DOHH2 (cell line): ENCODE data around the gene TM7SF3.
A peak's percentile ranks its signal among the peaks of the same experiment; 100 is the strongest.

Experiments used
- H3F3A ChIP-seq: fragments of 200-600 bp; sonication (generic), shearing (Covaris generic); 2 replicates; pipeline ENCODE4 v1.6.0; 2016; ENCODE audit warnings: antibody characterized with exemption, mild to moderate bottlenecking; ENCODE audit not compliant: control insufficient read depth, insufficient read depth
- H3K27ac ChIP-seq: fragments of 200-600 bp; sonication (generic); 2 replicates; pipeline ENCODE4 v1.5.1; 2014; ENCODE audit warnings: low read depth, mild to moderate bottlenecking, low read length, moderate library complexity
- H3K27me3 ChIP-seq: fragments of 200-600 bp; sonication (generic); 2 replicates; pipeline ENCODE4 v1.6.1; 2014; ENCODE audit warnings: mild to moderate bottlenecking, low read length, mixed read lengths; ENCODE audit not compliant: control insufficient read depth
- H3K36me3 ChIP-seq: fragments of 200-600 bp; sonication (generic); 2 replicates; pipeline ENCODE4 v1.6.1; 2014; ENCODE audit warnings: mild to moderate bottlenecking, low read length, moderate library complexity, mixed read lengths; ENCODE audit not compliant: control insufficient read depth
- H3K4me1 ChIP-seq: fragments of 200-600 bp; sonication (generic); 2 replicates; pipeline ENCODE4 v1.6.1; 2014; ENCODE audit warnings: mild to moderate bottlenecking, low read length, mixed read lengths; ENCODE audit not compliant: control insufficient read depth
- H3K4me2 ChIP-seq: fragments of 200-600 bp; sonication (generic); 2 replicates; pipeline ENCODE4 v1.6.0; 2014; ENCODE audit warnings: mild to moderate bottlenecking, low read length, moderate library complexity
- H3K4me3 ChIP-seq: fragments of 200-600 bp; sonication (generic); 2 replicates; pipeline ENCODE4 v1.5.1; 2014; ENCODE audit warnings: mild to moderate bottlenecking, low read length, mixed read lengths
- H3K79me2 ChIP-seq: fragments of 200-600 bp; sonication (generic); 2 replicates; pipeline ENCODE4 v1.6.1; 2014; ENCODE audit warnings: mild to moderate bottlenecking, low read length, mixed read lengths; ENCODE audit not compliant: control insufficient read depth
- H3K9me2 ChIP-seq: fragments of 200-600 bp; sonication (generic); replicated peaks from 2 replicates; pipeline ENCODE4 v1.6.1; 2014; ENCODE audit warnings: mild to moderate bottlenecking, low read length, mixed read lengths; ENCODE audit not compliant: control insufficient read depth
- H3K9me3 ChIP-seq: fragments of 200-600 bp; sonication (generic); 2 replicates; pipeline ENCODE4 v1.6.1; 2014; ENCODE audit warnings: antibody characterized with exemption, low read length, mixed read lengths; ENCODE audit not compliant: control insufficient read depth, insufficient read depth
- H4K20me1 ChIP-seq: fragments of 200-600 bp; sonication (generic); 2 replicates; pipeline ENCODE4 v1.6.0; 2014; ENCODE audit warnings: low read depth, mild to moderate bottlenecking, antibody characterized with exemption, low read length, moderate library complexity; ENCODE audit not compliant: control insufficient read depth, insufficient read depth
- EZH2phosphoT487 ChIP-seq: fragments of 200-600 bp; sonication (generic); IDR thresholded peaks from 2 replicates; pipeline ENCODE4 v1.6.1; 2017; ENCODE audit warnings: borderline replicate concordance, mild to moderate bottlenecking, antibody characterized with exemption, low read length, moderate library complexity, mixed read lengths
- TF ChIP-seq, protein P1 (sequence below): fragments of 200-600 bp; sonication (generic); IDR thresholded peaks from one replicate; pipeline ENCODE4 v1.5.1; 2014; ENCODE audit warnings: antibody characterized with exemption, mild to moderate bottlenecking, low read depth, low read length; ENCODE audit not compliant: poor library complexity, severe bottlenecking

TM7SF3 gene

DNA sequence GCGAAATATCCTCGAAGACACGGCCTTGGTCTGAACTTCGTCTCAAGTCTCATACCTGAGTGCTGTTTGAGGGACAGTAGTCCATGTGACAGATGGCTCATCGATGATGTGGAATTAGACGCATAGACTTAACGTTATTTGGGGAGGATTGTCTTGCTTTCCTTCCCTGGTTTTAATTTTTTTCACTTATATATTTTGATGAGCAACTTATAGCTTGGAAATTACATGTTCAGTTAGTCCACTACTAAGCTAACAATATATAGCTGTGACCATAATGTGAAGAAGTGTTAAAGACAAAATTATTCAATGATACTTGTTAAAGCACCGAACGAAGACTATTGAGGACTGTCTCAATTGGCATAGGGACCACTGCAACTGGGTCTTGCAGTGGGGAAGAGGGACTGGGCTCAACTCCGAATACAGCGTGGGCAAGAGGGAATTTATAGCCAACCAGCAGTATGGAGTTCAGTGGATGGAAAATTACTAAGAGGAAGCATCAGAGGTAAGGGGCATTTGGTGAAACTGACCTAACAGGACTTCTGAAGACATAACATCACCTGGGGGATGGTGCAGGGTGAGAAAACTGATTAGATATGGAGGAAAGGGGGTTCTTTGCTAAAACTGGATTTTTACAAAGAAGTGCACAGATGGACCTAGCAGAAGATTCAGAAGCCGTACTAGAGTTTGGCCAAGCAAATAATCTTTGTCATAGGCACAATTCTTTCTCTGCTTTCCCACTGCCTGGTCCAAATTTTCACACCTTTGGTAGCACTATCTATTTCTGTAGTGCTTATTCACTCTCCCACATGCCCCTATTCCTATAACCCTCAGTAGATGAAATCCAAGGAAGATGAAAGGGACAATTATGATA is 910 bp upstream of the TM7SF3 start:
- Histone ChIP-seq H3K27ac (peak overlapping the region; percentile 25; the same call in 1 of the 2 replicates), H3K79me2 (peaks cover 30% of the 10 kb centered on the region), H3K9me2 (no peaks in the 10 kb centered on the region), H4K20me1 (no peaks in the 10 kb centered on the region), H3K9me3 (no peaks in the 10 kb centered on the region), H3K4me2 (peak overlapping the region; percentile 88), H3K4me1 (peaks cover 37% of the 10 kb centered on the region), H3K36me3 (no peaks in the 10 kb centered on the region), H3F3A (peaks cover 3% of the 10 kb centered on the region; the same call in 1 of the 2 replicates), H3K27me3 (no peaks in the 10 kb centered on the region), H3K4me3 (peak overlapping the region; percentile 78)
- TF ChIP-seq, protein P1, sequence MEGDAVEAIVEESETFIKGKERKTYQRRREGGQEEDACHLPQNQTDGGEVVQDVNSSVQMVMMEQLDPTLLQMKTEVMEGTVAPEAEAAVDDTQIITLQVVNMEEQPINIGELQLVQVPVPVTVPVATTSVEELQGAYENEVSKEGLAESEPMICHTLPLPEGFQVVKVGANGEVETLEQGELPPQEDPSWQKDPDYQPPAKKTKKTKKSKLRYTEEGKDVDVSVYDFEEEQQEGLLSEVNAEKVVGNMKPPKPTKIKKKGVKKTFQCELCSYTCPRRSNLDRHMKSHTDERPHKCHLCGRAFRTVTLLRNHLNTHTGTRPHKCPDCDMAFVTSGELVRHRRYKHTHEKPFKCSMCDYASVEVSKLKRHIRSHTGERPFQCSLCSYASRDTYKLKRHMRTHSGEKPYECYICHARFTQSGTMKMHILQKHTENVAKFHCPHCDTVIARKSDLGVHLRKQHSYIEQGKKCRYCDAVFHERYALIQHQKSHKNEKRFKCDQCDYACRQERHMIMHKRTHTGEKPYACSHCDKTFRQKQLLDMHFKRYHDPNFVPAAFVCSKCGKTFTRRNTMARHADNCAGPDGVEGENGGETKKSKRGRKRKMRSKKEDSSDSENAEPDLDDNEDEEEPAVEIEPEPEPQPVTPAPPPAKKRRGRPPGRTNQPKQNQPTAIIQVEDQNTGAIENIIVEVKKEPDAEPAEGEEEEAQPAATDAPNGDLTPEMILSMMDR: peak; percentile 53
- no peak for TF ChIP-seq EZH2phosphoT487

DNA sequence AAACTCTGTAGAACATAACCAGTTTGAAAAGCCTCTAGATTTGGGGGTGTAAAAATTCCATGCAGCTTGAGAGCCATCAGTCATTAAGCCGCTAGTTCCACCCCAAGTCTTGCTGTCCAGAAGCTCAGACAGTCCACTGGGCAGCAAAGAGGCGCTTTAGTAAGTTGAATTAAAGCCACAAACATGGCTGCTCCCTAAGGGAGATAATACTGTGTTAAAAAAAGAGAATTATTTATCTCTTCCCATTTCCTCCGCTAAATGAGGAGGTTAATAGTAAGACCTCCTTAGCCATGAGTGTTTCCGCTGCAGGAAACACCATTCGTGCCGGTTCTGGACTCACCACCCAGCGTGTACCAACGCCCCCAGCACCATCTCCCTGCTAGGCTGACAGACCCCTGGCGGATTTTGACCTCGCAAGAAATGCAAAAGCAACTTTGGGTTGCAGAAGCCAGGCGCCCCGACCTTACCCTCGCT is 536 bp downstream of the TM7SF3 start:
- Histone ChIP-seq H3K27ac (peak overlapping the region; percentile 20; the same call in 1 of the 2 replicates), H3K4me2 (peak overlapping the region; percentile 88), H3K79me2 (peaks cover 35% of the 10 kb centered on the region), H3K9me3 (no peaks in the 10 kb centered on the region), H3K27me3 (no peaks in the 10 kb centered on the region), H3K4me1 (peaks cover 49% of the 10 kb centered on the region), H3K36me3 (no peaks in the 10 kb centered on the region), H4K20me1 (no peaks in the 10 kb centered on the region), H3K9me2 (no peaks in the 10 kb centered on the region), H3K4me3 (peak overlapping the region; percentile 78), H3F3A (peaks cover 3% of the 10 kb centered on the region; the same call in 1 of the 2 replicates)
- no peak for TF ChIP-seq EZH2phosphoT487
- TF ChIP-seq, protein P1: no peak

DNA sequence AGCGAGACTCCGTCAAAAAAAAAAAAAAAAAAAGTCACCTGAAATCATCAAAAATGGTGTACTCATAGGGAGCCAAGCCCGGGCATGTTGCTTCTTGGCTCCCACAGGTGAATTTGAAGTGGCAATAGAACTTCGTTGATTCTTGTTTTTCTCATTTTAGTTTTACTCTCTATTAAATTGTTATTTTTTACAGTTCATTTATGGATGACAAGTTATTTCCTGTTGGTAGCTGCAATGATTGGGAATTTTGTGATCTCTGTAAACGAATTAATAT is 1.3 kb downstream of the TM7SF3 start:
- Histone ChIP-seq H3K9me2 (no peaks in the 10 kb centered on the region), H3K9me3 (no peaks in the 10 kb centered on the region), H3K27me3 (no peaks in the 10 kb centered on the region), H3F3A (peaks cover 3% of the 10 kb centered on the region; the same call in 1 of the 2 replicates), H3K4me3 (peak overlapping the region; percentile 78), H4K20me1 (no peaks in the 10 kb centered on the region), H3K79me2 (peaks cover 35% of the 10 kb centered on the region), H3K4me2 (peak overlapping the region; percentile 88), H3K36me3 (no peaks in the 10 kb centered on the region), H3K27ac (no peak overlapping the region), H3K4me1 (peaks cover 56% of the 10 kb centered on the region)
- TF ChIP-seq EZH2phosphoT487: no peak
